Mesenteric fat pad (tissue), 1 donor: ENCODE results near the gene POFUT2. TPM values are rescaled to one million over a fixed set of nuclear protein-coding genes. Genes with fewer than 3 reads are reported as not detected.
"Not testable (repeated sequence)": the region's sequence is repeated elsewhere in the genome, so short reads cannot be mapped to it uniquely, and the experiment has no call there.

ENCODE experiments used
- DNase-seq: peaks from one replicate; pipeline ENCODE4 v3.0.0-alpha.2; 2020; ENCODE audit warnings: low spot score
- total RNA-seq: library from RNA; stranded (reverse); fragmentation: NEBNext Ultra II Directional; extraction: Animal tissue kit (Norgen Biotek cat#: 25700); gene quantifications from one replicate; pipeline ENCODE4 v1.2.1, GENCODE V29; 2021
- donor health status: DM: yes; HTN: yes; CAD: no.

Gene POFUT2
- total RNA-seq, 1 donor from 2014 or later: 29.6 TPM

GRCh38 chr21:45326169-45326851 lies 38.6 kb upstream of the POFUT2 start:
- no peak for DNase-seq

DNA sequence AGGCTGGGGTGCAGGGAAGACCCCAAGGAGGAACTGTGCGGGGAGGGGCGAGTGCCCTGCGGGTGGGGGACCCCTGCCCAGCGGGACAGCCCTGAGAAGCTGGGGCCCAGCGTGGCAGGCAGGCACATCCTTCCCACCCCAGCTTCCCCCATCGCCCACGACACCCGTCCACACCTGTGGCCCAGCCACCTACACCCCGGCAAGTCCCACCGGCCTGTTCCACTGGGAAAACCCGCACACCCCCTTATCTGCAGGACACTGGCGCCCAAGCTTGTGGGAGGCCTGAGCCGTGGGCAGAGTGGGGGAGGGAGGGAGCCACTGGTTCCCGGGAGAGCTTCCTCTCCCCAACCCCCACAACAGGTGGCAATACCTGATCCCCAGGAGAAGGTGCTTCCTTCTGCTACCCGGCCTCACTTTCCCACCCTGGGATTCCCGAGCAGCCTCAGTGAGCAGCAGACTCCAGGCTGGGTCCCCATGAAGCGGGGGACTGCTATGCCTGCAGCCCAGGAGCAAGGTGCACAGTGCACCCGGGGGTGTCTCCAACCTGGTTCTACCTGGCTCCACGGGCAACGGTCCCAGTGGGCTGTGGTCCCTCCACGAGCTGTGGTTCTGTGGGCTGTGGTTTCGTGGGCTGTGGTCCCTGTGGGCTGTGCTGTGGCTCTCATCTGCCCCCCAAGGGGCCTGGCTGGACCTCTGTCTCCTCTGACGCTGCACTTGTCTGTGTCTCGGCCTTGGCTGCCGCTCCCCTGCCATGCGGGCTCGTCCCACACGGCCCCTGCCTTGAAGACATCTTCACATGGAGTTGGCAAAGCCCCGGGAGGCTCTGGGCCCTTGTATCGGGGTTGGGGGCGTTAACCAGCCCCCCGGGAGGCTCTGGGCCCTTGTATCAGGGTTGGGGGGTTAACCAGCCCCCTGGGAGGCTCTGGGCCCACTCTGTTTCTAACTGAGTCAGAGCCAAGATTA lies 37.8 kb upstream of the POFUT2 start:
- DNase-seq: no peak

GRCh38 chr21:45324489-45325205 lies 37.0 kb upstream of the POFUT2 start:
- DNase-seq: no peak

DNA sequence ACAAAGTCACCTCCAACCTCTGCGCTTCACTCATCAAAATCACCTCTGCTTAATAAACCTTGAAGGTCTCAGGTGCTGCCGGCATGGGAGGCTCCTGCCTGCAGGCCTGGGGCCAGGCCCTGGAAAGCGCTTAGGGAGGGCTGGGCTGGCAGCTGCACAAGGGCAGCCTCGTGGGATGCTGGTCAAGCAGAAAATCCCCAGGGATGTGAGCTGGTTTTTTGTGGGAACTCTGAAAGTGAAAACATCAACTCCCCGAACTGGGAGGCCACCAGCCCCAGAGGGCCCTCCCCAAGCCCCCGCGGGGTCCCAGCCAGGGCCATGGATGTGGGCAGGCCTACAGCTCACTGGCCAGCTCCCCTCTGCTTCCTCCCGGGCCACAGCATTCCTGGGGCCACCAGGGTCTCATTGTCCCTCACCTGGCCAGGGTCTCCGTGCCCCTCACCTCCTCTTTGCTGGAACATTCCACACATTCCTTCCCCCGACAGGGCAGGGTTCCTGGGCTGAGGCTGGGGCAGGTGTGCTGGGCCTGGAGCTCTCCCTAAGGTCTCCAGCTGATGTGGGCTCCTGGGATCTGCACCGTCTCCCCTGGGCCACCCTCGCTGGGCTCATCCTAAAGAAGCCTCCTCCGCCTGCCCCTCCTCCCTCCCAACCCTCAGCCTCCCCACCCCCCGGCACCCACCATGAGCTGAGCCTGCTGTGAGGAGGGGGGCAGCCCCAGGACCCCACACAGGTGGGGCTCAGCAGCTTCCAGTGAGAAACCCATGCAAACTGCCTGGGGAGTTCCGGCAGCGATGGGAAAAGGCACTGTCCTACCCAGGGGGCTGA lies 36.0 kb upstream of the POFUT2 start:
- DNase-seq: no peak

- no peak for DNase-seq
Measured at GRCh38 chr21:45322960-45323461, 35.3 kb upstream of the POFUT2 start.

GRCh38 chr21:45322231-45322959 lies 34.7 kb upstream of the POFUT2 start:
- no peak for DNase-seq

DNA sequence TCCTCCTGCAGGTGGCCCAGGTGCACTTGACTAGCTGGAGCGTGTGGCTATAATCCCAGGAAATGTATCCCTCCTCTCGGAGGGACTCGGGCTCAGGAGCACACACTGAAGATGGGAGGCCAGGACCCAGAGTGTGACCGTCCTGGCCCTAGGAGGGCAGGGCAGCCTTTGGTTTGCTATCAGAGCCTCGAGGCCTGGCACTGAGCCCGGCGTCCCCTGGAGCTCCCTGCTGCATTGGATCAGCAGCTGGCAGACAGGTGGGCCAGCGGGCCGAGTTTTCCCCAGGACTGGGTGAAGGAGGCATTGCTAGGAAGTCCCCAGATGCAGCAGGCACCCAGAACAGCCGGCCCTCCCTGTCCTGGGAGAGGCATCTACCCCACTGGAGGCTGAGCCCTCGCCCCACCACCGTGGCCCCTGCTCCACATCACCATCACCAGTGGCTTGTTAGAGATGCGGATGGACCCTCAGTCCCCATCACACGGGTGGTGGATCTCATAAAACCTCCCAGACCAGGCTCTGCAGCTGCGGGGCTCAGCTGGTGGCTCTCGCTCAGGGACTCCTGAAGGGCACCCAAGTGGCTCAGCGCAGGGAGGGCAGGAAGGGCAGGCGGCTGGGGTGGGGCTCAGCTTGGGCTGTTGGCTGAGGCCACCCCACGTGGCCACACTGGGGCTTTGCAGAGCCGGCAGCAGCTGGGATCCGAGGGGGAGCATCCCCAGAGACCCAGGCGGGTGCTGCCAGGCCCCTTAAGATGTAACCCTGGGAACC lies 32.7 kb upstream of the POFUT2 start:
- DNase-seq: peak; percentile 84

DNA sequence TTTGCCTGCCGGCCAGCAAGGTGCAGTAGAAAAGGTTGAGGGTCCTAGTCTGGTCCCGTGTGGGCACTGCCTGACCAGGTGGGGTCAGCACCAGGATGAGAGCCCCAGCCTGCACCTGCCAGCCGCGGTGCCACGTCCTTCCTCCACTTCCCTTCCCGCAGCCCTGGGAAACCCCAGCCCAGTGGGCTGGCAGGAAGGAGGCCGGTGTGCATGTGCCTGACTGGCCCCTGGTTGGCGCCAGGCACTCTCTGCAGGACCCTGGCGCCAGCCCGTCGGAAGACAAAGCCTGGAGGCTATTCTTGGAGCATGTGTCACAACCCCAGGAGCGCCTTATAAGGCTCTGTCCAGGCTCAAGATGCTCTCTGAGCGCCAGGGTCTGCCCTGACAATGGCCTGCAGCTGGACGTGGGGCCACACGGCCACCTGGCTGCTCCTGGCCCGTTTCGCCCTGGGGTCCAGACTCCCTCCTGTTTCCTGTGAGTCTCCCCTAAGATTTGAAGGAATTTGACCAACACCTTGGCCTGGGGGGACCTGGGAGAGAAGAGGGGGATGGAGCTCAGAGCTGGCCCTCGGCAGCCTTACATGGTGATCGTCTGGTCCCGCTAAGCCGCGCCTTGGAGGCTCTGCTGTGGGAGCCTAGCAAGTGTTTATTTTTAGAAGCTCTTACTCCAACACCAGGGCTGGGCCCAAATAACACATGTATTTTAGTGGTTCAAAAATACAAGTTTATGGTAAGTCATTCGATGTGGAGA lies 31.9 kb upstream of the POFUT2 start:
- no peak for DNase-seq

- peak; percentile 95 for DNase-seq
Measured at GRCh38 chr21:45318556-45319404, 31.1 kb upstream of the POFUT2 start.

- DNase-seq: peak; percentile 73
Measured at GRCh38 chr21:45318146-45318555, 30.5 kb upstream of the POFUT2 start.

GRCh38 chr21:45317398-45318145 lies 29.9 kb upstream of the POFUT2 start:
- peak; percentile 86 for DNase-seq

GRCh38 chr21:45316871-45317397 lies 29.2 kb upstream of the POFUT2 start:
- no peak for DNase-seq

GRCh38 chr21:45315676-45316470 lies 28.2 kb upstream of the POFUT2 start:
- not testable (repeated sequence) for DNase-seq

DNA sequence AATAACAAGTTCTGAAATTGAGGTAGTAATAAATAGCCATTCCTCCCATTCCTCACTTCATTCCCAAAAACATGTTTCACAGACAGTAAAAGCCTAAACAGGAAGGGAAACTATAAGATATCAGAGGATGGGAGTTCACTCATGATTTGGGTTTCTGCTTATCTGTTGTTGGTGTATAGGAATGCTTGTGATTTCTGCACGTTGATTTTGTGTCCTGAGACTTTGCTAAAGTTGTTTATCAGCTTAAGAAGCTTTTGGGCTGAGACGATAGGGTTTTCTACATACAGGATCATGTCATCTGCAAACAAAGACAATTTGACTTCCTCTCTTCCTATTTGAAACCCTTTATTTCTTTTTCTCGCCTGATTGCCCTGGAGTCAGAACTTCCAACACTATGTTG lies 26.0 kb upstream of the POFUT2 start:
- DNase-seq: no peak

DNA sequence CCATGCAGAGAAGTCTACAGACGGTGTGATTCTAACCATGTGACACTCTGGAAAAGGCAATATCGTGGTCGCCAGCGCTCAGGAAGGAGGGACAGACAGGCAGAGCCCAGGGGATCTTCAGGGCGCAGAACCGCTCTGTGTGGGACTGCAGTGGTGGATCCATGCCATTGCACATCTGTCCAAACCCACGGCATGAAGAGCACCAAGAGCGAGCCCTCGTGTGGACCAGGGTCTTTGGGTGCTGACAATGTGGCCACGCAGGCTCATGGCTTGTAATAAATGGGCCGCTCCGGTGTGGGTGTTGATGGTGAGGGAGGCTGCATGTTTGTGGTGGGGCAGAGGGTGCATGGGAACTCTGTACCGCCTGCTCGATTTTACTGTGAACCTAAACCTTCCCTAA lies 25.3 kb upstream of the POFUT2 start:
- DNase-seq: no peak

DNA sequence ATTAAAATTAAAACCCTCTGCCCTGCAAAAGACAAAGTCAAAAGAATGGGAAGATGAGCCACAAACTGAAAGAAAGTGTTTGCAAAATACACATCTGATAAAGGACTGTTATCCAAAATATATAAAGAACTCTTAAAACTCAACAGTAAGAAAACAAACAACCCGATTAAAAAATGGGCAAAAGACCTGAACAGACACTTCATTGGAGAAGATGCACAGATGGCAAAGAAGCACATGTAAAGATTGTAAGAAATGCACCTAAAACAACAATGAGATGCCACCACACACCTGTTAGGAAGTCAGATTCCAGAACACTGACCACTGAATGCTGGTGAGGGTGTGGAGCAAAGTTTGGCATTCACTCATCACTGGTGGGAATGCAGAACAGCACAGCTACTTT lies 24.6 kb upstream of the POFUT2 start:
- DNase-seq: no peak
